GM18873 (cell line): ENCODE results near the gene MIOX.

ENCODE experiments used
- ATAC-seq: cut with Tn5 transposase; IDR thresholded peaks from one replicate; pipeline ENCODE4 v1.9.1; 2021; ENCODE audit warnings: mild to moderate bottlenecking, moderate library complexity, moderate number of reproducible peaks; ENCODE audit not compliant: unreplicated experiment, low FRiP score

Gene MIOX

DNA sequence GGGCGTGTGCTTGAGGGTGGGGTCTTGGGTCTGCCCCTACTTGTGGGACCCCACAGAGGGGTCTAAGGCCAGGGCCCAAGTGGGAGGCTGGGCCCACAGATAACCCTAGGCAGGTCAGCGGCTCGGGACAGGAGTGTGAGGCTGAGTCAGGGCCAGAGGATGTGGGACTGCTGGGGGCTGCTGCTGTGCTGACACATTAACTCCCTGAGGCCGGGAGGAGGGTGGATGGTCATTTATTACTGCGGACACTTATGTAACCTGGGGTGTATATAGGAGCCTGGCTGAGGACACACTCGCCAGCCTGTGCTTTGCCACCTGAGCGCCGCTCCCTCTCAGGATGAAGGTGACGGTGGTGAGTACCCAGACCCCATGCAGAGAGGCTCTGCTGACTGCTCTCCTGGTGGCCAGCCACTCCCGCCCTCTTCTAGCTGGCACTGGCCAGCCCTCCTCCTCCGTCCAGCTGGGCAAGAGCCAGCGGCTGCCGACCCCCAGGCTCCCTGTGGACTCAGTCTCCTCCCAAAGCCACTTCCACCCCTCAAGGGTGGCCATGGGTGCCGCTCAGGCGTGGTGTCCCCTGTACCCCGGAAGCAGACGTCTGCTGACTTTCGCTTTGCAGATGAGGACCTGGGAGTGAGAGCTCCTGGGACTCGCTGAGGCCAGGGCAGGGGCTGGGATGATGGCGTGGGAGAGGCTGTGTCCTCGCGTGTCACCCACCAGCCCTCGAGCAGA, at the start of gene MIOX:
MIOX (plus strand) TSS at position 299 of the 729 bp plus-strand sequence; CDS start at position 338, 39 bp downstream.
- no peak for ATAC-seq

DNA sequence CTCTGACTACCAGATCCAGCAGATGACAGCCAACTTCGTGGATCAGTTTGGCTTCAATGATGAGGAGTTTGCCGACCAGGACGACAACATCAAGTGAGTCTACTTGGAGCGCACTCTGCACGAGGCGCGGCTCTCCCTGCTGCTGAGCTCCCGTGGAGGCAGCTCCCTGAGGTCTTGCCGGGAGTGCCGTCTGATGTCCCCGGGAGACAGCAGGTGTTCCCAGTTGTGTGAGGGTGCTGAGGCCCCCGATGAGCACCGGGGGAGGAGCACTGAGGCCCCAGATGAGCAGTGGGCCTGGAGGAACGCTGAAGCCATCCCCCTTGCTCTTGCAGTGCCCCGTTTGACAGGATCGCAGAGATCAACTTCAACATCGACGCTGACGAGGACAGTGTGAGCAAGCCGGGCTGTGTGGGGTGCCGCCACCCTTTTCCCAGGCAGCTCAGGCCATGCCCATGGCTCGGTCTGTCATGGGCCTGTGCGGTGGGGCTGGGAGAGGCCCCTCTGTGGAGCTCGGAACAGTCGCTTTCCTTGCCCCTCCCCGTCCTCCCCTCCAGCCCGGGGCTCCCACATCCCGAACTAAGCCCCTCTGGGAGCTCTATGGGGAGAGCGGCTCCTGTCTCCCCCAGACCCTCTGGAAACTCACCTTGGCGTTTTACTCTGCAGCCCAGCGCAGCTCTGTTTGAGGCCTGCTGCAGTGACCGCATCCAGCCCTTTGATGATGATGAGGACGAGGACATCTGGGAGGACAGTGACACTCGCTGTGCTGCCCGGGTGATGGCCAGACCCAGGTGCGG, 49.0 kb upstream of the MIOX start:
- ATAC-seq, result no peak

DNA sequence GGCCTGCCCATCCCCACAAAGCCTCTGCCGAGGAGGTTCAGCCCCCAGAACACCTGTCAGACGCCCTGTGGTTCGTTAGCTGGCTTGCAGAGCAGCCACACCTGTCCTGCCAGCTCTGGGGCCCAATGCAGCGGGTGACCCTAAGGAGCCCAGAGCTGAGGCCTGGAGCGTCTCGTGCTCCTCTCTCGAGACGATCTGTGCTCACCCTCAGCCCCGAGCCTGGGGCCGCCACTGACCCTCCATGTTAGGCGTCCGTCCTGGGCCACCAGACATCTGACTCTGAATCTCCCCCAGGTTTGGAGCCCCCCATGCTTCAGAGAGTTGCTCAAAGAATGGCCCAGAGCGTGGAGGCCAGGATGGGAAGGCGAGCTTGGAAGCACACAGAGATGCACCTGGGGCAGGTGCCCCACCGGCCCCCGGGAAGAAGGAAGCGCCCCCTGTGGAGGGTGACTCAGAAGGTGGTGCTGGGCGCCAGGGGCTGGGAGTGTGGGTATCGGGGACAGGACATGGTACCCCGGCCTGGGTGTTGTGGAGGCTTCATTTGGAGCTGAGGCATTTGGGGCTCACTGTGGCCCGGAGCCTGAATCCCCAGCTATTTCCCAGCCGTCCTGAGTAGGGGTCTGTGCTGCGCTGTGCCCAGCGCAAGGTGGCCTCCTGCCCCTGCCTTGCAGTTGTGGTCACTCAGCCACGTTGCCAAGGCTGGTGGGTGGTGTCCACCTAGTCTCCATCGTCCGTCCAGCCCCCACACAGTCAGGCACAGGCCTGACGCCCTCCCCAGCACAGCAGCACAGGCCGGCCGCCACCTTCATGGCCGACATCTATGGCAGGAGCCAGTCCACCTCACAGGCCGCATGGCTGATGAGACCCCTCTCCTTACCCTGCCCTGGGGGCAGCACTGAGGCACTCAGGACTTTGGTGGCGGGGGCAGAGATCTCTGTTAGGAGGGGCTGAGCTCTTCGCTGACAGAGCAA, 48.1 kb upstream of the MIOX start:
- no peak for ATAC-seq

DNA sequence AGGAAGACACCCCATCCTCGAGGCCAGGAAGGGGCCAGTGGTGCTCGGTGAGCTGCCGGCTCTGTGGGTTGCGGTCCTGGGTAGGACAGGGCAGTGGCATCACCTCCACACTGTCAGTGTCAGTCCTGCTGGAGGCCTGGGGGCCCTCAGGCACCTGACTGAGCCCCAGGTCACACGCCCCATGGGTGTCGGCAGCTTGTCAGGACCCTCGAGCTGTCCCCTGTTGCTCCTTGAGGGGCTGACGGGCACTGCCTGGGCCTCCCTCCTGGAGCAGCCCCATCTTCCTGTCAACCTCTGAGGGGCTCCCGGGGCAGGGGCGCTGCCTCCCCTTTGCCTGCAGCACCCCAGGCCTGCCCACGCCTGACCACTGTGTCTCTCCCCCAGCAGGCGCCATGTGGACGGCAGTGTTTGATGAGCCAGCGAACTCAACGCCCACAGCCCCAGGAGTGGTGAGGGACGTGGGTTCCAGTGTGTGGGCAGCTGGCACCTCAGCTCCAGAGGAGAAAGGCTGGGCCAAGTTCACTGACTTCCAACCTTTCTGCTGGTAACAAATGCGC, 47.3 kb upstream of the MIOX start:
- no peak for ATAC-seq

DNA sequence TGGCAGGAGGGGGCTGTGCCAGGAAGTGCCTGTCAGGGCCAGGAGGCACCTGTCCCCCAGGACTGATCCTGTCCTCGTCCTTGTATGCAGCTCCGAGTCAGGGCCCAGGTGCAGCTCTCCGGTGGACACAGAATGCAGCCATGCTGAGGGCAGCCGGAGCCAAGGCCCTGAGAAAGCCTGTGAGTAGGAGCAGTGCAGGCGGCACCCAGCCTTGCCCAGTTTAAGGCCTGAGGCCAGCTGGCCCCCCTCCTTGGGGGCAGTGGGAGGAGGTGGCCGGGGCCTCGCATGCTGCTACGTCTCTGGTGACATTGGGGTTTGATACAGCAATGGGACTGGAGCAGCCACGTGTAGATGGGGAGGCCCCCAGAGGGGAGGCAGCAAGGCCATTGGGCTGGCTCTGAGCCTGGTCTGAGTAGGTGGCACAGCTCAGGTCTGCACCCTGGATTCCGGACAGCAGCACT, 46.8 kb upstream of the MIOX start:
- ATAC-seq, result no peak

DNA sequence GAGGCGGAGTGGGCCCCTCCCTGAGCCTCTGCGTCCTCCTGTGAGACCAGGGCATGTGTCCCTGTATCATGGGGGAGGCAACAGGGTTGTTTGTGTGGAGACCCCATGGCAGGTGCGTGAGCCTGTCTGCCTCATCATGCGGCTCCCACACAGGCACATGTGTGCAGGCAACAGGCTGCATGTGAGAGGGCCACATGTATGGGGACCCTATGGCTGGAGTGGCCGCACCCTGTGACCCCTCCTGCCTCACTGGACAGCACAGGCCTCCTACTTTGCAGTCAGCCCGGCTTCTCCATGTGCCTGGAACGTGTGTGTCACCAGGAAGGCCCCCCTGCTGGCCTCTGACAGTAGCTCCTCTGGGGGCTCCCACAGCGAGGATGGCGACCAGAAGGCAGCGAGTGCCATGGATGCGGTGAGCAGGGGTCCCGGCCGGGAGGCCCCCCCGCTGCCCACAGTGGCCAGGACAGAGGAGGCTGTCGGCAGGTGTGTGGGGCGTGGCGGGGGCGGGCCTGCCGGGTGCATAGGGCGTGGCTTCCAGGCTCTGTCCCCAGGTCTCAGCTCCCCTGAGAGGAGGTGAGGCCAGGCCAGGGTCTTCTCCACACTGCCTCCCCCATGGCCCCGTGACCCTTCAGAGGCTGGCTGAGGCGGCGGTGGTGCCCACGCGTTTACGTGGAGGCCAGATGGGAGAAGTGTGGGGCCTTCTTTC, 46.0 kb upstream of the MIOX start:
- no peak for ATAC-seq

DNA sequence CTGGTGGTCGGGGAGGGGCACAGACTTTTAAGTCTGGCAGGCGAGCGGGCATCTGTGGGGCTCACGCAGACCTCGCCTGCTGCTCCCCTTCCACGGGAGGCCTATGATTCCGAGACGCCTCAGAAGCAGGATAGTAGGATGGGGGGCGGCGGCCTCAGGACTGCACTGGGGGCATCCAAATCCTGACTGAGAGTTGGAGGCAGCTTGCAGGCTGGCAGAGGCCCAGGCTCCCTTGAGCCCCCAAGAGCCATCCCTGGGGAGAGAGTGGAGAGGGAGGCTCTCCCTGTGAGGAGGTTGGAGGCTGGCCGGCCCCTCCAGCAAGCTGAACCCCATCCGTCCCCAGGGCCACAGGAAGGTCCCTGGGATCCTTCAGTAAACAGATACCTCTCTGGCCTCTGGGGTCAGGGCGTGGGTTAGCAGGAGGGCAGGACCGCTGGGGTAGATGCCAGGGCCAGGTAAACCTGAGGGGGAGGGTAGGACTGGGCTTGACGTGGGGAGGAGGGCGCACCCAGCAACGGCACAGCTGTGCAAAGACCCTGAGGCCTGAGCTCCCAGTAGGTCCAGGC, 45.1 kb upstream of the MIOX start:
- no peak for ATAC-seq

DNA sequence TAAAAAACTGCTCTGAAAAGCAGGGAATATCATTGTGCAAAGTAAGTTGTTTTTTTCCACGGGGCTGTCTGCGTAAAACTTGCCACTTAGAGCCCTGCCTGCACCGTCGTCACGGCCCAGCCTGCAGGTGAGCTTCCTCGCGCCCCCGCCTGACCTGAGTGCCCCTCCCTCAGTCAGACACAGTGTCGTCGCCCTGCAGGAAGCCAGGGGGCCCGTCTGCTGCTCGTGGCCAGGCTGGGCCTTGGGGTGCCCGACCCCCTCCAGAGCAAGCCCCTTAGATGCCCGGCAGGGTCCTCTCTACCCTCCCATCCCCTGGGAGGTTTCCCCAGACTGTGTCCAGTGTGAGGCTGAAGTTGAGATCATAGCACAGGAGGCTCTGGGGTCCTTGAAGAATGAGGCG, 43.5 kb upstream of the MIOX start:
- no peak for ATAC-seq

DNA sequence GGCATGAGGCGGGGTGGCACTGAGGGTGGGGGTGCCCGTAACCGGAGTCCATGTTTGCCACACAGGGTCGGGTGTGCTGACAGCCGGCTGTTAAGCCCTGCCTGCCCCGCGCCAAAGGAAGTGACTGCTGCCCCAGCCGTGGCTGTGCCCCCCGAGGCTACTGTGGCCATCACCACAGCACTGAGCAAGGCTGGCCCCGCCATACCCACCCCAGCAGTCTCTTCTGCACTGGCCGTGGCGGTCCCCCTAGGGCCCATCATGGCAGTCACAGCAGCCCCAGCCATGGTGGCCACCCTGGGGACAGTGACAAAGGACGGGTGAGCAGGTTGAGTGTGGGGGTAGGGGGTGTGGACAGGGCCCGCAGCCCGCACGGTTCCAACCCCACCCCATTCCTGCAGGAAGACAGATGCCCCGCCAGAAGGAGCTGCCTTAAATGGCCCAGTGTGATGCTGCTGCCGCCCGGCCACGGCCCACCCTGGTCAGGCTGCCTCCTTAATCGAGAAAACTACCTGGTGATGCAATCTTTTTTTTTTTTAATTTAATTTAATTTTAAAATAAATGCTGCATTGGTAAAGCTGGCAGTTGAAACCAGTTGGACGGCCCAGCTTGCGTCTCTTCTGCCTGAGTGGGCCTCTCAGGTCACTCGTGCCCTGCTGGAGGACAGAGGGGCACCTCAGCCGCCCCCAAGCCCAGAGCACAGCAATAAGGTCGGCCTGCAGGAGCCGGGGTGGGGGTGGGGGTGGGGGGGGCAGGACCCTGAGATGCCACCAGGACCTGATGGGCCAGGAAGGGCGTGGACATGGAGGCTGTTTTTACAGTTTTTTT, 42.6 kb upstream of the MIOX start:
- ATAC-seq, result no peak

DNA sequence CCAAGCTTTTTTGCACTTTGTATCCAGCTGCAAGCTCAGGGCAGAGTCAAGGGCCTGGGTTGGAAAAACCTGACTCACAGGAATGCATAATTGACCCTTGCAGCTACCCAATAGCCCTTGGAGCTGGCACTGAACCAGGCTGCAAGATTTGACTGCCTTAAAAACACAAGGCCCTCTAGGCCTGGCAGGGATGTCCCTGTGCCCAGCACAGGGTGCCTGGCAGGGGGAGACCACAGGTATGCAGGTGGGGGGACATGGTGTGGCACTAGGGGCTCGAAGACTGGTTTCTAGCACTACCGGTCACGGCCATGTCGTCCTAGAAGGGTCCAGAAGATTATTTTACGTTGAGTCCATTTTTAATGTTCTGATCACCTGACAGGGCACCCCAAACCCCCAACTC, 42.0 kb upstream of the MIOX start:
- no peak for ATAC-seq

DNA sequence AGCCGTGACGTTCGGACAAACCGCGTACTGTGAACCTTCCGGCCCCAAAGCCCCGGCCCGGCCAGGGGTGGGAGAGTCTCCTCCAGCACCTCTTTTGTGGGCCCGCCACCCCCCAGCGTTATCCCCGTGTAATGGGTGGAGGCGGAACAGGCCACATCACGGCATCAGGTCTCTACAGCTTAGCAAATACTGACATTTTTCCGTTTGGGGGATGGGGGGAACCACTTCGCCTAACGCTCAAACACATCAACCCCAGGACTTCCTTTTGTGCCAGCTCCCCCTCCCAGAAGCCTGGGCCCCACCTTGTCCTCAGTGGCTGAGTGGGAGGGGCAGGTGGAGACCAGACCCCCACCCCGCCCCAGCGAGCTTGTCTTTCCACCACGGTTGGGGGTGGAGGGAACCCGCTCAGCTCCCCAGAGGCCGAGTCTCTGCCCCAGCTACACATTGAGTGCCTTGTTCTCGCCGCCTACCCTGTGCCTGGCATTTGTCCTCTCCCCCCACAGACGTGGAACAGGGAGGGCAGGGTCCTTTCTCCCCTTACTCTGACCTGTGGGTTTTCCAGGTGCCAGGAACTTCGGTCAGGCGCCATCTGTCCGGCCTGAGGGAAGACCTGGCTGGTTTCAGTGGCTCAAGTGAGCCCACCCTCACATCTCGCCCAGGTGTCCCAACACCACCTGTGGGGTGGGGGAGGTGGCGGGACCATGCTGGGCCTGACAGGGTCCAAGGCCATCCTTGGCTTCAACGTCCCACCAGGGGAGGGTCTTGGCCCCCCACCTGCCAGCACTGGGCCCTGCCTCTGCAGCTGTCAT, 41.4 kb upstream of the MIOX start:
- no peak for ATAC-seq

DNA sequence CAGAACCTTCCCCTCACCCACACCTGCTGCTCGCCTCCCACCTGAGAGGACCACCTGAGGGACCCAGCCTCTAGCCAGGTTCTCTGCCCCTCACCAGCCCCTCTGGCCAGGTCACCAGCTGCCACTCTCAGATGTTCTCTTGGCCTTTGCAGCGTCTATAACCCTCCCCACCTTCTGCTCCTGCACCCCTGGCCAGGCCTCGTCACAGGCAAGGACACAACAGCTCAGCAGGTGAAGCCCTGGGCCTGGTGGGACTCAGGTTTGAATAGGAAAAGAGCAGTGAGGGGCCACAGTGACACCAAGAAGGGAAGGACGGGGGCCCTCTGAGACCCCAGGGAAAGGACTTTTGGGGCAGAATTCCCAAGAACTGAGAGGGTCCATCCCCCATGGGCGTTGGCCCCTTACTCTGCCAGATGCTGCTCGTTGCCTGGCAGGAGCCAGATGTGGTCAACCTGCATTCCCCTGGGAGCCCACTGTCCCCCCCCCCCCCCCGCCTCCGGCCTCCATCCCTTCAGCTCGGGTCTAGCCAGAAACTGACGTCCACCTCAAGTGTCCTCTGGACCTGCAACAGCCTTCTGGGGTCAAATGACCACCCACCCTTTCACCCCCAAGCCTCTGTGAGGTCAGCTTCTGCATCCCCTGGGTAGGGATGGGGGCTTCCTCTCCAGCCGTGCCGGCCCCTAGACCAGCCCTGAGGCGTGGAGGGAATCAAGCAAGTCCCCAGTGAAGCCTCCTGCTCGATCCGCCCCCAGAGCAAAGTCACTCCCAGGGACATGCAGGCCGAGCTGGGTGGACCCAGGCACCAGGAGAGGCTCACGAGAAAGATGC, 40.6 kb upstream of the MIOX start:
- no peak for ATAC-seq

DNA sequence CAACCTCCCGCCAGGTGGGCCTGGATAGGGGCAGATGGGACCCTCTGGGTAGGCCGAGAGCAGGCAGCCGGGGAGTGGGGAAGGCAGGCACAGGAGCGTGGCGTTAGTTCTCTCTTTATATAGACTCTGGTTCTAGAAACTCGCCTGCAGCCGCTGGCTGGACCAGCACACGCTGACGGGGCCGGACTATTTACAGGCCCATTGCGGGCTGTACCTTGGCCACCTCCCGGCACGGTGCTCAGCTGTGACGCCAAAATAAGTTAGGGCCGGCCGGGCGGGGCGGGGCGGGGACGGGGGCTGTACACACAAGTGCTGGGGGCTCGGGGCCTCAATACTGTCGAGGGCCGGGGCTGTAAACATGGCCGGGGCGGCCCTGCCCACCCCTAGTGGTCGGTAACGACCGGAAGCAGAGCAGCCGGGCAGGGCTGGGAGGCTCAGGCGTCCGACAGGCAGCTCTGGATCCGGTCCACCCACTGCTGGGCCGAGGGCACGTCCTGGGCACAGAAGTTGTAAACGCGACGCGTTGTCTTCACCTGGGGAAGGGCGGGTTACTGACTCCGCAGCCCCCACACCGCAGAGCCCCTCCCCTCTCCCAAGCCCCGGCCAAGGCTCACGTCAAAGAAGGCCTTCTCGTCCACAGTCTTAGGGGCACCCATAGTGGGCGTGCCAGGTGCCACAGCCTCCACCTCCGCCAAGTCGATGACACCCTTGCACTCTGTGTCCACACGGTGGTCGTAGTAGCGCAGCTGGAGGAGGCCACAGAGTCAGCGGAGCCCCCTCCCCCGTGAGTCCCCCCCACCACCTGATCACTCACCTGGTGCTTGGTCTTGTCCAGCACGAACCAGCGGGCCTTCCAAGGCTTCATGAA, 39.7 kb upstream of the MIOX start:
- ATAC-seq, result no peak

DNA sequence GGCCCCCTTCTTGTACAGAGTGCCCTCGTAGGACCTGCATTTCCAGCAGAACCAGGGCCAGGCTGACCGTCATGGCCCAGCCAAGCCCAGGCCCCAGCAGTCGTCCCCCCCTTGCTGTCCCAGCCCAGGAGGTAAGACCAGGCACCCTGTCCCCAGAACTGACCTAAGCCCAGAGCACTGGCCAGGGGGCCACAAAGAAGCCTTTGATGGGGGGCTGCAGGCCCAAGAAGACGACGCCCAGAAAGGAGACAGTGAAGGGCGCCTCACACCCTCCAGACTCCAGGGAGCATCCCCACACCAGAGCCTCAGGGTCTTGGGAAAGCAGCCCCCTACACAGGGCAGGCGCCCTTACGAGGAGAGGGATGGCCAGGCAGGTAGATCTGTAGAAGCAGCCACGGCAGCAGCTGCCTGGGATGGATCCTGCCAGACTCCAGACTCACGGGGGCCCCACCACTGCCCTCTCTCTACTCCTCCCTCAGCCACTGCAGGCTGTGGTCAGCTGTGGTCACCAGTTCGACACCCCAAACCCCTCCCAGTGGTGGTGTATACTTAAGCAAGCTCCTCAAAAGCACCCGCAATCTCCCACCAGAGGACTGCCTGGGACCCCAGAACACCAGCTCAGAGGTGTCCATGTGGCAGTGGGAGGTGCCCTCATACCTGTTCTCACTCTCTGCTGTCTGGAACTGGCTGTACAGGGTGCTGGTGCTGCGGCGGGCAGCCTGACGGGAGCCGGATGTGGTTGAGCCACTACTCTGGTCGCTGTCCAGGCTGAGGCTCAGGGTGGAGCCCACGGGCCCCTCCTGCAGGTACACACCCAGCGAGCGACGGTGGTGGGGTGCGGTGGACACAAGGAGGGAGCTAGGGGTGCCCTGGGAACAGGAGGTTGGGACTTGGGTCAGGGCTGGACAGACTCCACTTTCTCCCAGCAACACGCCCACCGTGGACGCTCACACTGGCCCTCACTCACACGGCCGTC, 38.8 kb upstream of the MIOX start:
- ATAC-seq, result no peak

DNA sequence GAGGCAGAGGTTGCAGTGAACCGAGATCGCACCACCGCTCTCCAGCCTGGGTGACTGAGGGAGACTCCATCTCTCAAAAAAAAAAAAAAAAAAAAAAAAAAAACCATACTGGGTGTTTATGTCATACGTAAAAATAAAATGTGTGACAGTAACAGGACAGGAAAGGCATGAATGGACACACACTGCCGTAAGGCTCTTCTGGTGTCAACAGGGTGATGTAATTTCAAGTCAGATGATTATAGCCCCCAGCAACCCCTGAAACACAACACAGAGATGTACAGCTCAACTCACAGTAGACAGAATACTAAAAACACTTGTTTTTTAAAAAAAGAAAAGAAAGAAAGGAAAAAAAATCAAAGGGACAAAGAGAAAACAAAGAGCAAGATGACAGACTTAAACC, 34.0 kb upstream of the MIOX start:
- no peak for ATAC-seq
